ENCODE data around the gene MYOT.

GRCh38 chr5:137901011-137901817 is 33.6 kb downstream of the MYOT start:
- no peak for TF ChIP-seq CTCF (IDR thresholded peaks at IDR 0.05; ENCODE audit: insufficient read depth, low read length)
- TF ChIP-seq REST (IDR thresholded peaks at IDR 0.05; ENCODE audit: insufficient replicate concordance, low read depth), result no peak
- TF ChIP-seq SPI1 (IDR thresholded peaks at IDR 0.05; ENCODE audit: borderline replicate concordance, low read depth), result no peak

Data from HL-60 (cell line).